Cardiac fibroblast (primary cell): ENCODE measurements around the gene CKAP2L.

ENCODE experiments used
- DNase-seq, 2 donors: peaks; one replicate each; pipeline versions ENCODE4 v3.0.0 to v3.0.0-alpha.2; 2010; ENCODE audit warnings: low read depth in 2 of 2
- H3K4me3 ChIP-seq, 2 donors: replicated peaks in 1 of 2; 1 replicate in 1 of 2; 2 replicates in 1 of 2; pipeline ENCODE4 v1.5.1; 2011; ENCODE audit warnings: low read depth in 2 of 2, low read length in 2 of 2, mild to moderate bottlenecking in 2 of 2, moderate library complexity in 1 of 2
- CTCF ChIP-seq: IDR thresholded peaks from one replicate; pipeline ENCODE4 v1.5.1; 2011; ENCODE audit warnings: low read depth, mild to moderate bottlenecking, low read length, inconsistent platforms

Gene CKAP2L

GRCh38 chr2:112692918-112693317 lies 71.5 kb downstream of the CKAP2L start:
- DNase-seq = no peak
- no peak for TF ChIP-seq CTCF

GRCh38 chr2:112692495-112692911 lies 71.9 kb downstream of the CKAP2L start:
- no peak for TF ChIP-seq CTCF
- H3K4me3 ChIP-seq = no peak overlapping the region
- DNase-seq = peak; percentile 95

More at GRCh38 chr2:112692918-112693317, 71.5 kb downstream of the CKAP2L start:
- H3K4me3 ChIP-seq = no peak overlapping the region

- no peak overlapping the region for H3K4me3 ChIP-seq
- no peak for TF ChIP-seq CTCF
- DNase-seq = peak; percentile 44 to 50
These were observed 72.5 kb downstream of the CKAP2L start for GRCh38 chr2:112691881-112692281.

- no peak overlapping the region for H3K4me3 ChIP-seq
- peak; percentile 65 to 79 for DNase-seq
- peak; percentile 46 for TF ChIP-seq CTCF
These were observed 73.5 kb downstream of the CKAP2L start for GRCh38 chr2:112690853-112691401.

GRCh38 chr2:112688086-112688880 lies 76.1 kb downstream of the CKAP2L start:
- peak; percentile 39 to 43 for DNase-seq
- H3K4me3 ChIP-seq = no peak overlapping the region
- no peak for TF ChIP-seq CTCF

- DNase-seq = no peak
- H3K4me3 ChIP-seq = no peak overlapping the region
- TF ChIP-seq CTCF = no peak
These were observed 76.9 kb downstream of the CKAP2L start for GRCh38 chr2:112687522-112687921.
